Adrenal gland (tissue), 12 donors: ENCODE data around the gene CISH. TPM values are rescaled to one million over a fixed set of nuclear protein-coding genes. Genes with fewer than 3 reads are reported as not detected.
A peak's percentile ranks its signal among the peaks of the same experiment; 100 is the strongest.

ENCODE experiments used
- DNase-seq, 7 donors: peaks; one replicate each; pipeline ENCODE4 v3.0.0-alpha.2; 2019 to 2020
- H3K27ac ChIP-seq, 5 donors: fragments of 200-600 bp; sonication (generic) in 4 of 5; 1 replicate in 3 of 5; 2 replicates in 2 of 5; pipeline versions ENCODE4 v1.5.1 to v1.8.0; 2016 to 2020; ENCODE audit warnings: mild to moderate bottlenecking in 1 of 5
- H3K27me3 ChIP-seq: fragments of 200-600 bp; 2 replicates; pipeline ENCODE4 v1.8.0; 2021
- H3K36me3 ChIP-seq, 2 donors: fragments of 200-600 bp; replicated peaks in 1 of 2; 1 replicate in 1 of 2; 2 replicates in 1 of 2; pipeline versions ENCODE4 v1.5.1 to v1.8.0; 2018 to 2022
- H3K4me1 ChIP-seq, 2 donors: fragments of 200-600 bp; replicated peaks in 1 of 2; 1 replicate in 1 of 2; 2 replicates in 1 of 2; pipeline versions ENCODE4 v1.5.1 to v1.8.0; 2018 to 2021
- H3K4me3 ChIP-seq, 4 donors: fragments of 200-600 bp; sonication (generic) in 3 of 4; one replicate each; pipeline ENCODE4 v1.5.1; 2016 to 2018
- H3K9me3 ChIP-seq, 3 donors: fragments of 200-600 bp; sonication (generic) in 1 of 3; replicated peaks in 1 of 3; 1 replicate in 2 of 3; 2 replicates in 1 of 3; pipeline versions ENCODE4 v1.5.1 to v1.8.0; 2016 to 2021
- CTCF ChIP-seq, 6 experiments: fragments of 450-650 bp in 4 of 6; fragments of 200-600 bp in 2 of 6; sonication (generic) in 1 of 6; IDR thresholded peaks; 1 replicate in 5 of 6; 2 replicates in 1 of 6; pipeline versions ENCODE4 v1.5.1 to v1.8.0; 2016 to 2021; ENCODE audit warnings: antibody characterized with exemption in 6 of 6, mild to moderate bottlenecking in 2 of 6, moderate library complexity in 1 of 6
- POLR2A ChIP-seq, 2 donors: fragments of 450-650 bp; IDR thresholded peaks; one replicate each; pipeline ENCODE4 v1.6.1; 2017; ENCODE audit warnings: antibody characterized with exemption in 2 of 2, mild to moderate bottlenecking in 2 of 2, moderate library complexity in 1 of 2
- WGBS, 4 donors: extraction: QIAGEN DNeasy Blood & Tissue Kit in 2 of 4; methylation state at CpG; one replicate each; pipeline versions ENCODE4 v1.1.5 to v1.1.7; 2013 to 2017; 5-methylcytosine and 5-hydroxymethylcytosine counted together
- intact Hi-C, 2 donors: fragments of 100-400 bp; cut with DNase I; formaldehyde crosslinking; loops; one replicate each; pipeline versions ENCODE4 v1.14.1 to v1.15.0; 2022 to 2023
- polyA plus RNA-seq, 3 donors: library from polyadenylated mRNA; stranded (reverse); fragments of 200-250 nt in 2 of 3; fragments of 350-450 nt in 1 of 3; fragmentation: Illumina TruSeq in 1 of 3; extraction: RNeasy Lipid Tissue Mini Kit (QIAGEN cat#74804) in 1 of 3; gene quantifications; one replicate each; pipeline ENCODE4 v1.2.3, GENCODE V29; 2013 to 2014
- total RNA-seq, 9 donors: library from RNA; depleted of rRNA in 4 of 9; stranded (reverse); fragments of >200 nt in 4 of 9; fragments of 120-200 nt in 1 of 9; fragmentation: NEBNext Ultra II Directional in 1 of 9; extraction: Animal tissue kit (Norgen Biotek cat#: 25700) in 1 of 9; gene quantifications; one replicate each; pipeline versions ENCODE4 v1.1.0 to v1.2.4, GENCODE V29; 2013 to 2023
- donor health status: healthy with polysubstance abuse.
- donor health status: Bipolar disorder and iron deficiency.
- donor health status: DM: yes; HTN: yes; CAD: no.
- donor health status: DM: no; HTN: no; CAD: no.
- donor health status: DM: no; HTN: no; CAD: no.
- donor health status: DM: yes; HTN: yes; CAD: no.

CISH gene
- total and polyA plus RNA-seq, 12 donors, result 1.8 to 12.6 (median 5.1) TPM

- peaks cover 0 to 7% of the 10 kb centered on the region in 2 donors for H3K36me3 ChIP-seq
- H3K27ac ChIP-seq, result no peak overlapping the region
- H3K9me3 ChIP-seq, result no peaks in the 10 kb centered on the region
- no peak for DNase-seq
- WGBS, 4 donors, result 66 to 97% (median 88%) methylated on average over 3 to 4 of the region's 4 CpGs
- TF ChIP-seq CTCF (IDR thresholded peaks at IDR 0.05), result no peak
- TF ChIP-seq POLR2A (IDR thresholded peaks at IDR 0.05), result no peak
- no peak overlapping the region for H3K4me3 ChIP-seq
- no peaks in the 10 kb centered on the region for H3K27me3 ChIP-seq
- H3K4me1 ChIP-seq, result peaks cover 11 to 18% of the 10 kb centered on the region in 2 donors
- intact Hi-C loops, result loop anchor here in 1 of 2 donors (2.0 kb wide), 1 partner anchor 40 kb away; no protein-coding TSS in a partner anchor
Observed at GRCh38 chr3:50572801-50573371, 38.7 kb downstream of the CISH start.

- no peak for TF ChIP-seq POLR2A (IDR thresholded peaks at IDR 0.05)
- TF ChIP-seq CTCF (IDR thresholded peaks at IDR 0.05), result peak; percentile 67 to 97 (median 94)
- no peaks in the 10 kb centered on the region for H3K27me3 ChIP-seq
- peak; percentile 69 to 89 (median 79) for DNase-seq
- H3K36me3 ChIP-seq, result peaks cover 0 to 2% of the 10 kb centered on the region in 2 donors
- H3K27ac ChIP-seq, result no peak overlapping the region
- H3K9me3 ChIP-seq, result no peaks in the 10 kb centered on the region
- H3K4me3 ChIP-seq, result no peak overlapping the region
- intact Hi-C loops, result loop anchor here in 1 of 2 donors (2.0 kb wide), 1 partner anchor 41 kb away; no protein-coding TSS in a partner anchor
- 10 to 17% (median 11%) methylated on average over 1 of the region's 1 CpG for WGBS, 4 donors
- peaks cover 12 to 21% of the 10 kb centered on the region in 2 donors for H3K4me1 ChIP-seq
Observed at GRCh38 chr3:50572158-50572557, 39.4 kb downstream of the CISH start.

GRCh38 chr3:50571486-50571885 is 40.1 kb downstream of the CISH start:
- peaks cover 12 to 28% of the 10 kb centered on the region in 2 donors for H3K4me1 ChIP-seq
- no peaks in the 10 kb centered on the region for H3K9me3 ChIP-seq
- H3K4me3 ChIP-seq, result no peak overlapping the region
- intact Hi-C loops, result loop anchor here in 1 of 2 donors (2.0 kb wide), 1 partner anchor 43 kb away; no protein-coding TSS in a partner anchor
- DNase-seq, result no peak
- 40 to 75% (median 63%) methylated on average over 2 to 4 of the region's 4 CpGs for WGBS, 4 donors
- TF ChIP-seq CTCF (IDR thresholded peaks at IDR 0.05), result no peak
- no peak for TF ChIP-seq POLR2A (IDR thresholded peaks at IDR 0.05)
- H3K27me3 ChIP-seq, result no peaks in the 10 kb centered on the region
- H3K27ac ChIP-seq, result no peak overlapping the region
- H3K36me3 ChIP-seq, result no peaks in the 10 kb centered on the region

GRCh38 chr3:50570508-50571279 is 40.9 kb downstream of the CISH start:
- Histone ChIP-seq H3K27me3 (no peaks in the 10 kb centered on the region), H3K9me3 (no peaks in the 10 kb centered on the region), H3K36me3 (no peaks in the 10 kb centered on the region), H3K4me3 (no peak overlapping the region), H3K27ac (no peak overlapping the region), H3K4me1 (peaks cover 12 to 29% of the 10 kb centered on the region in 2 donors)
- no peak for TF ChIP-seq POLR2A (IDR thresholded peaks at IDR 0.05)
- TF ChIP-seq CTCF (IDR thresholded peaks at IDR 0.05), result no peak
- WGBS, 4 donors, result 69 to 84% (median 80%) methylated on average over 3 to 5 of the region's 5 CpGs
- intact Hi-C loops, result loop anchor here in 1 of 2 donors (2.0 kb wide), 1 partner anchor 44 kb away; no protein-coding TSS in a partner anchor
- DNase-seq, result no peak
